ENCODE results near the gene DGKZ. TPM values are rescaled to one million over a fixed set of nuclear protein-coding genes. Genes with fewer than 3 reads are reported as not detected.

DGKZ gene
- total and polyA plus RNA-seq, 4 donors: 4.6 to 24.3 (median 14.4) TPM

DNA sequence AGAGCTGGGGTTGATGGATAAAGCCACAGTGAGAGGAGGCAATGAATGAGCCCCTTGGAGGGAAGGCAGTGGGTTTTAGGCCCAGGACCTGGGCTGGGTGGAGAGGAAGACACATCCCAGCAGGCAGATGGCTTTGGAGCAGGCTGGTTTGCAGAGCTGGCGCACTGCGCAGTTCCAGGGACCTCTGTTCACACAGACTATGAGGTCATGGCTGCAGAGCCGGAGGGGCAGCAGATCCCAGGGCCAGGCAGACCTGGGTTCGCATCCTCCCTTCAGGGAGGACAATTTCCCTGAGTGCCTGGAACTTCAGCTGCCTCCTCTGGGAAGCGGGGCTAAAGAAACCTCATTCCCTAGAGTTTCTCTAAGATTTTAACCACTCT lies 28.2 kb upstream of the DGKZ start:
- no peaks in the 10 kb centered on the region for H3K27me3 ChIP-seq (ENCODE audit: control insufficient read depth in 4 of 4, insufficient read depth in 4 of 4, low read length in 3 of 4)

DNA sequence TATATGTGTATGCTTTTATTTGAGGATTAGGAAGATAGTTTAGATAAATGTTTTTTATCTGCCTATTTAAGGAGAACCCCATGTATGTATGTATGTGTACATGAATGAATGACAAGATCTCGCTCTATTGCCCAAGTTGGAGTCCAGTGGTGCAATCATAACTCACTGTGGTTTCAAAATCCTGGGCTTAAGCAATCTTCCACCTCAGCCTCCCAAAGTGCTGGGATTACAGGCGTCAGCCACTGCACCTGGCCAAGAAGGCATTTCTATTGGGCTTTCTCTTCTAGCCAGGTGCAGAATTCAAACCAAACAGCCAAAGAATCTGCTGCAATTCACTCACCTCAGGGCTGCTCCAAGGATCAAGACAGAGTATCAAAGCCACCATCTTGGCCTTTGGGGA lies 25.5 kb upstream of the DGKZ start:
- Histone ChIP-seq H3K27me3 (ENCODE audit: control insufficient read depth in 4 of 4, insufficient read depth in 4 of 4, low read length in 3 of 4) (no peaks in the 10 kb centered on the region), H3K36me3 (ENCODE audit: control insufficient read depth in 4 of 4, insufficient read depth in 3 of 4, low read depth in 1 of 4, low read length in 3 of 4) (no peaks in the 10 kb centered on the region), H3K4me1 (ENCODE audit: control insufficient read depth in 4 of 4, insufficient read depth in 4 of 4, low read length in 3 of 4) (peaks cover 0 to 5% (median 0%) of the 10 kb centered on the region in 4 donors), H3K4me3 (ENCODE audit: low read depth in 1 of 3, low read length in 3 of 3) (no peak overlapping the region), H3K27ac (ENCODE audit: low read depth in 1 of 2, low read length in 2 of 2) (no peak overlapping the region), H3K9ac (ENCODE audit: low read depth in 1 of 2, low read length in 2 of 2) (no peak overlapping the region), H3K9me3 (ENCODE audit: control insufficient read depth in 4 of 4, low read length in 3 of 4) (no peaks in the 10 kb centered on the region)
- 38% methylated on average over 2 of the region's 2 CpGs for WGBS
- DNase-seq (ENCODE audit: low spot score): no peak
- TF ChIP-seq HNF4A (conservative IDR thresholded peaks at IDR 0.05): peak; percentile 49 to 51
- TF ChIP-seq SP1 (IDR thresholded peaks at IDR 0.05): no peak
- TF ChIP-seq RXRA (IDR thresholded peaks at IDR 0.05): peak in 1 of 2 donors; percentile 28

More for the DNA sequence above, 28.2 kb upstream of the DGKZ start:
- TF ChIP-seq RAD21 (IDR thresholded peaks at IDR 0.05) (no peak), RXRA (IDR thresholded peaks at IDR 0.05) (no peak)
- Histone ChIP-seq H3K27ac (ENCODE audit: low read depth in 1 of 2, low read length in 2 of 2) (peak overlapping the region in 1 of 2 donors; percentile 50), H3K4me1 (ENCODE audit: control insufficient read depth in 4 of 4, insufficient read depth in 4 of 4, low read length in 3 of 4) (peaks cover 0 to 5% (median 0%) of the 10 kb centered on the region in 4 donors), H3K9me3 (ENCODE audit: control insufficient read depth in 4 of 4, low read length in 3 of 4) (no peaks in the 10 kb centered on the region), H3K4me3 (ENCODE audit: low read depth in 1 of 3, low read length in 3 of 3) (no peak overlapping the region), H3K36me3 (ENCODE audit: control insufficient read depth in 4 of 4, insufficient read depth in 3 of 4, low read depth in 1 of 4, low read length in 3 of 4) (no peaks in the 10 kb centered on the region), H3K9ac (ENCODE audit: low read depth in 1 of 2, low read length in 2 of 2) (no peak overlapping the region)
- 89% methylated on average over 5 of the region's 5 CpGs for WGBS
- DNase-seq (ENCODE audit: low spot score): no peak

DNA sequence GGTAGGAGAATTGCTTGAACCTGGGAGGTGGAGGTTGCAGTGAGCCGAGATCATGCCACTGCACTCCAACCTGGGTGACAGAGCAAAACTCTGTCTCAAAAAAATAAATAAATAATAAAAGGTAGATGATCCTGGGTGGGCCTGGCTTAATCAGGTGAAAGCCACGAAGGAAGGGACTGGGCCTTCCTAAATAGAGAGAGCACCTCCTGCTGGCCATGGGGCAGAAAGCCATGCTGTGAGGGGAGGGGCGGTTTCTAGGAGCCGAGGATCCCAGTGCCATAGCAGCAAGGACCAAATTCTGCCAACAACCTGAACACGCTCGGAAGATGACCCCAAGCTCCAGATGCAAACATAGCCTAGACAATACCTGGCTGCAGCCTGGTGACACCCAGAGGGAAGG lies 24.5 kb upstream of the DGKZ start:
- H3K4me3 ChIP-seq (ENCODE audit: low read depth in 1 of 3, low read length in 3 of 3): no peak overlapping the region
- peaks cover 0 to 5% (median 0%) of the 10 kb centered on the region in 4 donors for H3K4me1 ChIP-seq (ENCODE audit: control insufficient read depth in 4 of 4, insufficient read depth in 4 of 4, low read length in 3 of 4)
- H3K9me3 ChIP-seq (ENCODE audit: control insufficient read depth in 4 of 4, low read length in 3 of 4): no peaks in the 10 kb centered on the region
- TF ChIP-seq FOXA1 (IDR thresholded peaks at IDR 0.05) (no peak), YY1 (IDR thresholded peaks at IDR 0.05) (no peak), SP1 (IDR thresholded peaks at IDR 0.05) (no peak), GABPA (IDR thresholded peaks at IDR 0.05 in 1 of 2, conservative IDR thresholded peaks at IDR 0.05 in 1 of 2) (no peak), HNF4G (IDR thresholded peaks at IDR 0.05) (no peak), NR2F2 (IDR thresholded peaks at IDR 0.05) (no peak), RXRA (IDR thresholded peaks at IDR 0.05) (no peak), TAF1 (conservative IDR thresholded peaks at IDR 0.05) (no peak), EGR1 (IDR thresholded peaks at IDR 0.05; ENCODE audit: low read depth in 2 of 2) (no peak), HNF4A (conservative IDR thresholded peaks at IDR 0.05) (no peak), FOXA2 (IDR thresholded peaks at IDR 0.05) (no peak), JUND (IDR thresholded peaks at IDR 0.05) (no peak), RAD21 (IDR thresholded peaks at IDR 0.05) (no peak)
- TF ChIP-seq, protein P1, sequence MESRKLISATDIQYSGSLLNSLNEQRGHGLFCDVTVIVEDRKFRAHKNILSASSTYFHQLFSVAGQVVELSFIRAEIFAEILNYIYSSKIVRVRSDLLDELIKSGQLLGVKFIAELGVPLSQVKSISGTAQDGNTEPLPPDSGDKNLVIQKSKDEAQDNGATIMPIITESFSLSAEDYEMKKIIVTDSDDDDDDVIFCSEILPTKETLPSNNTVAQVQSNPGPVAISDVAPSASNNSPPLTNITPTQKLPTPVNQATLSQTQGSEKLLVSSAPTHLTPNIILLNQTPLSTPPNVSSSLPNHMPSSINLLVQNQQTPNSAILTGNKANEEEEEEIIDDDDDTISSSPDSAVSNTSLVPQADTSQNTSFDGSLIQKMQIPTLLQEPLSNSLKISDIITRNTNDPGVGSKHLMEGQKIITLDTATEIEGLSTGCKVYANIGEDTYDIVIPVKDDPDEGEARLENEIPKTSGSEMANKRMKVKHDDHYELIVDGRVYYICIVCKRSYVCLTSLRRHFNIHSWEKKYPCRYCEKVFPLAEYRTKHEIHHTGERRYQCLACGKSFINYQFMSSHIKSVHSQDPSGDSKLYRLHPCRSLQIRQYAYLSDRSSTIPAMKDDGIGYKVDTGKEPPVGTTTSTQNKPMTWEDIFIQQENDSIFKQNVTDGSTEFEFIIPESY (IDR thresholded peaks at IDR 0.05): no peak
- TF ChIP-seq, protein P2, sequence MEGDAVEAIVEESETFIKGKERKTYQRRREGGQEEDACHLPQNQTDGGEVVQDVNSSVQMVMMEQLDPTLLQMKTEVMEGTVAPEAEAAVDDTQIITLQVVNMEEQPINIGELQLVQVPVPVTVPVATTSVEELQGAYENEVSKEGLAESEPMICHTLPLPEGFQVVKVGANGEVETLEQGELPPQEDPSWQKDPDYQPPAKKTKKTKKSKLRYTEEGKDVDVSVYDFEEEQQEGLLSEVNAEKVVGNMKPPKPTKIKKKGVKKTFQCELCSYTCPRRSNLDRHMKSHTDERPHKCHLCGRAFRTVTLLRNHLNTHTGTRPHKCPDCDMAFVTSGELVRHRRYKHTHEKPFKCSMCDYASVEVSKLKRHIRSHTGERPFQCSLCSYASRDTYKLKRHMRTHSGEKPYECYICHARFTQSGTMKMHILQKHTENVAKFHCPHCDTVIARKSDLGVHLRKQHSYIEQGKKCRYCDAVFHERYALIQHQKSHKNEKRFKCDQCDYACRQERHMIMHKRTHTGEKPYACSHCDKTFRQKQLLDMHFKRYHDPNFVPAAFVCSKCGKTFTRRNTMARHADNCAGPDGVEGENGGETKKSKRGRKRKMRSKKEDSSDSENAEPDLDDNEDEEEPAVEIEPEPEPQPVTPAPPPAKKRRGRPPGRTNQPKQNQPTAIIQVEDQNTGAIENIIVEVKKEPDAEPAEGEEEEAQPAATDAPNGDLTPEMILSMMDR (IDR thresholded peaks at IDR 0.05; ENCODE audit: low read depth, low read length, missing input control): no peak
- TF ChIP-seq, protein P3, sequence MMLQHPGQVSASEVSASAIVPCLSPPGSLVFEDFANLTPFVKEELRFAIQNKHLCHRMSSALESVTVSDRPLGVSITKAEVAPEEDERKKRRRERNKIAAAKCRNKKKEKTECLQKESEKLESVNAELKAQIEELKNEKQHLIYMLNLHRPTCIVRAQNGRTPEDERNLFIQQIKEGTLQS (IDR thresholded peaks at IDR 0.05): no peak
- TF ChIP-seq, protein P4, sequence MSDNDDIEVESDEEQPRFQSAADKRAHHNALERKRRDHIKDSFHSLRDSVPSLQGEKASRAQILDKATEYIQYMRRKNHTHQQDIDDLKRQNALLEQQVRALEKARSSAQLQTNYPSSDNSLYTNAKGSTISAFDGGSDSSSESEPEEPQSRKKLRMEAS (IDR thresholded peaks at IDR 0.05): no peak
- no peak overlapping the region for H3K27ac ChIP-seq (ENCODE audit: low read depth in 1 of 2, low read length in 2 of 2)
- H3K27me3 ChIP-seq (ENCODE audit: control insufficient read depth in 4 of 4, insufficient read depth in 4 of 4, low read length in 3 of 4): no peaks in the 10 kb centered on the region
- no peak overlapping the region for H3K9ac ChIP-seq (ENCODE audit: low read depth in 1 of 2, low read length in 2 of 2)
- no peak for DNase-seq (ENCODE audit: low spot score)
- WGBS: 85% methylated on average over 6 of the region's 6 CpGs
- no peaks in the 10 kb centered on the region for H3K36me3 ChIP-seq (ENCODE audit: control insufficient read depth in 4 of 4, insufficient read depth in 3 of 4, low read depth in 1 of 4, low read length in 3 of 4)

Measured in liver (tissue), 9 donors.